GM23248 (cell line): ENCODE results near the gene ZBTB44. TPM values are rescaled to one million over a fixed set of nuclear protein-coding genes. Genes with fewer than 3 reads are reported as not detected.

Experiments used
- DNase-seq: peaks from one replicate; pipeline ENCODE4 v3.0.0-alpha.2; 2015
- H2AFZ ChIP-seq: fragments of 200-600 bp; sonication (generic); 2 replicates; pipeline ENCODE4 v1.6.1; 2016; ENCODE audit warnings: antibody characterized with exemption
- H3F3A ChIP-seq: fragments of 200-600 bp; sonication (generic); 2 replicates; pipeline ENCODE4 v1.6.1; 2016; ENCODE audit warnings: mild to moderate bottlenecking, antibody characterized with exemption, mixed run types; ENCODE audit not compliant: insufficient read depth
- H3K27ac ChIP-seq: fragments of 200-600 bp; sonication (generic); 2 replicates; pipeline ENCODE4 v1.5.1; 2016; ENCODE audit warnings: mild to moderate bottlenecking
- H3K27me3 ChIP-seq: fragments of 200-600 bp; sonication (generic); replicated peaks from 2 replicates; pipeline ENCODE4 v1.6.1; 2016; ENCODE audit warnings: mild to moderate bottlenecking; ENCODE audit not compliant: insufficient read depth
- H3K36me3 ChIP-seq: fragments of 200-600 bp; sonication (generic); 2 replicates; pipeline ENCODE4 v1.6.1; 2016; ENCODE audit warnings: low read depth, mild to moderate bottlenecking
- H3K4me1 ChIP-seq: fragments of 200-600 bp; sonication (generic); 2 replicates; pipeline ENCODE4 v1.6.1; 2016; ENCODE audit warnings: mild to moderate bottlenecking; ENCODE audit not compliant: insufficient read depth
- H3K4me2 ChIP-seq: fragments of 200-600 bp; sonication (generic); one replicate; pipeline ENCODE4 v1.6.1; 2016; ENCODE audit warnings: mild to moderate bottlenecking; ENCODE audit not compliant: unreplicated experiment
- H3K4me3 ChIP-seq: fragments of 200-600 bp; sonication (generic); 2 replicates; pipeline ENCODE4 v1.5.1; 2016; ENCODE audit warnings: mild to moderate bottlenecking
- H3K79me2 ChIP-seq: fragments of 200-600 bp; sonication (generic); 2 replicates; pipeline ENCODE4 v1.6.1; 2016; ENCODE audit warnings: mild to moderate bottlenecking; ENCODE audit not compliant: insufficient read depth
- H3K9ac ChIP-seq: fragments of 200-600 bp; sonication (generic); 2 replicates; pipeline ENCODE4 v1.6.1; 2016; ENCODE audit warnings: mild to moderate bottlenecking
- H3K9me2 ChIP-seq: fragments of 200-600 bp; sonication (generic); 2 replicates; pipeline ENCODE4 v1.6.1; 2016; ENCODE audit warnings: mixed run types, mild to moderate bottlenecking, moderate library complexity; ENCODE audit not compliant: insufficient read depth
- H3K9me3 ChIP-seq: fragments of 200-600 bp; sonication (generic); one replicate; pipeline ENCODE4 v1.6.1; 2017; ENCODE audit warnings: low read depth
- H4K20me1 ChIP-seq: fragments of 200-600 bp; sonication (generic); 2 replicates; pipeline ENCODE4 v1.6.0; 2016; ENCODE audit not compliant: insufficient read depth
- EZH2 ChIP-seq: fragments of 200-600 bp; sonication (generic); IDR thresholded peaks from 2 replicates; pipeline ENCODE4 v1.6.1; 2018; ENCODE audit warnings: antibody characterized with exemption, mild to moderate bottlenecking; ENCODE audit not compliant: insufficient read depth, poor library complexity, severe bottlenecking
- EZH2phosphoT487 ChIP-seq: fragments of 200-600 bp; sonication (generic); IDR thresholded peaks from 2 replicates; pipeline ENCODE4 v1.6.1; 2018; ENCODE audit warnings: antibody characterized with exemption, moderate library complexity, mild to moderate bottlenecking, low read depth; ENCODE audit not compliant: insufficient read depth
- WGBS, 2 experiments: methylation state at CpG; one replicate each; pipeline ENCODE4 v1.1.6; 2015 to 2017; ENCODE audit warnings: low lambda C conversion rate in 2 of 2, low coverage in 1 of 2; ENCODE audit errors: missing lambda C conversion rate in 2 of 2; 5-methylcytosine and 5-hydroxymethylcytosine counted together
- in situ Hi-C: fragments of 300-500 bp; cut with MboI; formaldehyde crosslinking; loops from 2 replicates; pipeline ENCODE4 v1.15.0; 2020
- polyA plus RNA-seq: library from polyadenylated mRNA; unstranded; fragments of >200 nt; fragmentation: Nextera tagmentation; extraction: Ambion mirVana; gene quantifications from 2 replicates; pipeline ENCODE4 v1.2.1, GENCODE V29; 2016
- total RNA-seq: library from RNA; depleted of rRNA; stranded (reverse); fragments of >200 nt; shearing (Covaris generic); gene quantifications from 2 replicates; pipeline ENCODE4 v1.2.3, GENCODE V29; 2014

The ZBTB44 gene
- total and polyA plus RNA-seq, 2 experiments from 2014 or later, result 4.1 to 17.4 TPM

DNA sequence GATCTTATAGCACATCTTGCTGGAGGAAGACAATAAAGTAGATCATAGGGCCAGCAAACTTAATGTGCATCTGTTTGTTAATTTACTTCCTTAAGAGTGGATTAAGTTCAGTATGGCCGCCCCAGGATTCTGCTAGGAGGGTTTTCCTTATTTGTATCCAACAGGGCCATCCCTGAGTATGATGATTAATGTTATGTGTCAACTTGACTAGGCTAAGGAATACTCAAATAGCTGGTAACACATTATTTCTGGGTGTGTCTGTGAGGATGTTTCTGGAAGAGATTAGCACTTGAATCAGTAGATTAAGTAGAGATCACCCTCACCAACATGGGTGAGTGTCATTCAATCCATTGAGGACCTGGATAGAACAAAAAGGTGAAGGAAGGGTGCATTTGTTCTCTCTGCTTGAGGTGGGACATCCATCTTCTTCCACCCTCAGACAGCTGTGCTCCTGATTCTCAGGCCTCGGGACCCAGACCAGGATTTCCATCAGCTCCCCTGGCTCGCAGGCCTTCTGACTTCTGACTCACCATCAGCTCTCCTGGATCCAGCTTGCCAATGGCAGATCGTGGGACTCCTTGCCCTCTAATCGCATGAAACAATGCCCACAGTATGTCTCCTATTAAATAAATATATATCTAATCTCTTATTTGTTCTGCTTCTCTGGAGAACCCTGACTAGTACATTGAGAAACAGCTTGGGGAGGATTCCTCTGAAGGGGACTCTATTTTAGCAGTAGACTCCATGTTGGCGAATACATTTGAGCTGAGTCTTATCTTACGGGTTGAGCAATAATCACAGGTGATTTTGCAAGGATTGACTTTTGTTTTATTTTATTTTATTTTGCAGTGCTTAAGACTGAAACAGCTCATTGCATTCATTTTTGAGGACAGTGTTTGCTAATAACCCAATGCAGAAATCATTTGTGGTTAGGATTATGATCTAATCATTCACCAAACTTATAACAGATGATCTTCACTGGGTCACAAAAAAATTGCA lies 9.0 kb upstream of the ZBTB44 start:
- peak overlapping the region; percentile 14; the same call in 1 of the 2 replicates for H2AFZ ChIP-seq
- H3K9me3 ChIP-seq, result peaks cover 5% of the 10 kb centered on the region
- H3K79me2 ChIP-seq, result no peaks in the 10 kb centered on the region
- H4K20me1 ChIP-seq, result no peaks in the 10 kb centered on the region
- H3K27ac ChIP-seq, result peak overlapping the region; percentile 63
- no peaks in the 10 kb centered on the region for H3K36me3 ChIP-seq
- peak overlapping the region; percentile 31 for H3K4me2 ChIP-seq
- WGBS, 2 experiments, result 15 to 18% methylated on average over 7 of the region's 7 CpGs
- in situ Hi-C loops, result no loop called here
- no peak for TF ChIP-seq EZH2
- 0 out of 2 replicates have a peak, but pooled peaks have one; percentile 69 for TF ChIP-seq EZH2phosphoT487
- no peaks in the 10 kb centered on the region for H3K9me2 ChIP-seq
- DNase-seq, result peak; percentile 80
- H3F3A ChIP-seq, result peaks cover 15% of the 10 kb centered on the region; the same call in 1 of the 2 replicates
- H3K27me3 ChIP-seq, result no peaks in the 10 kb centered on the region
- H3K4me1 ChIP-seq, result peaks cover 21% of the 10 kb centered on the region
- no peak overlapping the region for H3K9ac ChIP-seq
- no peak overlapping the region for H3K4me3 ChIP-seq

DNA sequence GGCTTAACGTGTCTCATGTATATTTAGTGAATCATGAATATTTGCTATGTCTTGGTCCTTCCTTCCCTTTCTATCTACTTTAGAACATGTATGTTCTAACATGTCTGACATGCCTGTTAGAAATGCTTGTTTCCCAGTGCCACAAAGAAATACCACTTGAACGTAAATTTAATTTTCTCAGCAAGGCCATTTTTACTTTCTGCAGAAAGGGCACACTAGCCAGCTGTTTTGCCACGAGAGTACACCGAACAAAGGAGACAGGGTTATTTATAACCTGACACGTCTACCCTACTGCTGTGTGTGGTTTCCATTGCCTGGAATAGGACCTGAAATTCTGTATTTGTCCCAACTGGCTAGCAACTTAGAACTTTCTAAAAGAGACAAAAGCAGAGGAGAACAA lies 7.4 kb upstream of the ZBTB44 start:
- WGBS, 2 experiments, result 81 to 87% methylated on average over 5 of the region's 5 CpGs
- H3K4me2 ChIP-seq, result no peak overlapping the region
- peaks cover 5% of the 10 kb centered on the region for H3K9me3 ChIP-seq
- peaks cover 23% of the 10 kb centered on the region for H3K4me1 ChIP-seq
- H3K9me2 ChIP-seq, result no peaks in the 10 kb centered on the region
- H3K9ac ChIP-seq, result no peak overlapping the region
- no peaks in the 10 kb centered on the region for H4K20me1 ChIP-seq
- no peak overlapping the region for H3K4me3 ChIP-seq
- H3F3A ChIP-seq, result peaks cover 15% of the 10 kb centered on the region; the same call in 1 of the 2 replicates
- H3K27me3 ChIP-seq, result no peaks in the 10 kb centered on the region
- no peaks in the 10 kb centered on the region for H3K36me3 ChIP-seq
- in situ Hi-C loops, result no loop called here
- H3K79me2 ChIP-seq, result no peaks in the 10 kb centered on the region
- H2AFZ ChIP-seq, result no peak overlapping the region
- no peak for DNase-seq
- TF ChIP-seq EZH2phosphoT487 (no peak), EZH2 (no peak)
- H3K27ac ChIP-seq, result no peak overlapping the region

DNA sequence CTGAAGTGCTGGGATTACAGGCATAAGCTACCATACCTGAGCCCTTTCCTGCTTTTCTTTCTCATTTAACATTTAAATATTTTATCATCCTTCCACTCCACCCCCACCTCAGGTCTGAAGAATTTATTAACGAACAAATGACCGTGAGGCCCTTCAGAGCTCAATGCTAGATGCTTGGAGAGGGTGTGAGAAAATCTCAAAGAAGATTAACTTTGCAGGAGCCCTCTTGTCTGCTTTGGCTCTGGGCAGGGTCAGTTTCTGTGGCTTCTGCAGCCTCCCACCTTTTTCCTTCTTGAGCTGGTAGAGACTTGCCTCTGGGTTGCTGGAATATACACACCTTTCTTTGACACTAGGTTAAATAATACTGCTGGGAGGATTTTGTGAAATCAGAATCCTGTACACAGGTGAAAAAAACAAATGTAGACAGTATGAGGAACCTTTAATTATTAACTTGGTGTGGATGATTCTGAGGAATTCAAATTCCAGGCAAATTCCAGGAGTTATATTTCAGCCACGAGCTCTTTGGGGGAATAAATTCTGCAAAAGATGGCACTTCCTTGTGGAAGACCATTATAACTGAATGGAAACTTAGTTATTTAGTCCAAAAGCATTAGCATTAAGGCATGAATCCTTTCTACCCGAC lies 3.4 kb upstream of the ZBTB44 start:
- H3F3A ChIP-seq, result no peaks in the 10 kb centered on the region
- H3K9me3 ChIP-seq, result peaks cover 5% of the 10 kb centered on the region
- no peaks in the 10 kb centered on the region for H4K20me1 ChIP-seq
- no peak overlapping the region for H3K9ac ChIP-seq
- no peak overlapping the region for H3K4me3 ChIP-seq
- in situ Hi-C loops, result no loop called here
- H3K36me3 ChIP-seq, result no peaks in the 10 kb centered on the region
- no peak overlapping the region for H2AFZ ChIP-seq
- DNase-seq, result no peak
- H3K27me3 ChIP-seq, result no peaks in the 10 kb centered on the region
- H3K27ac ChIP-seq, result no peak overlapping the region
- WGBS, 2 experiments, result 60 to 73% methylated on average over 4 of the region's 4 CpGs
- peaks cover 7% of the 10 kb centered on the region for H3K4me1 ChIP-seq
- H3K79me2 ChIP-seq, result peaks cover 9% of the 10 kb centered on the region
- H3K9me2 ChIP-seq, result no peaks in the 10 kb centered on the region
- TF ChIP-seq EZH2phosphoT487, result no peak
- no peak for TF ChIP-seq EZH2
- H3K4me2 ChIP-seq, result no peak overlapping the region

DNA sequence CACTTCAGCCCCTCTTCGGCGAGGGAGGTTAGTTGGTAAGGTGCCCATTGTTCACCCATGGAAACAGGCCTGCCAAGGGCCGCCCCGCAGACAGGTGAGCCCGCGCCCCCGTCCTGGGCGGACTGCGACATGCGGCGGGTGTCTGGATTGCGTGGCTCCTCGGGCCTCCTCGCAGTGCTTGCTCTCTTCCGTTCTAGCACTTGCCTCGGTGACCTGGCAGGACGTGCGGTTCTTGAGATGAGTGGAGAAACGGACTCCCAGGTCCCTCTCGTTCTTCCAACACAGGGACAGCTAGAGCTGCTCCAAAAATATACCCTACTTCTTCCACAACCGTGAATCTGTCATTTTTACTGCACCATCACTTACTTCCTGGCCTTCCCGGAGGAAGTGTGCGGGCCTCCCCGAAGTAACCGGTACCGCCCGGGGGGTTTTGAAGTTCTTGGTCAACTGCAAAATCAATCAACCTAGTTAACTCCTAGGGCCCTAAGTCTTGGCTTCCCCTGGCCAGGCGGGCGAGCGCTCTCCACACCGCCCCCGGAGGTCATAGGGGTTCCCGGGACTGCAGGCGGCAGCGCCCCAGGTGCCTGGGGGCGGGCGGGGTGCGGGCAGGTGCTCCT lies 745 bp upstream of the ZBTB44 start:
- Histone ChIP-seq H3K27me3 (no peaks in the 10 kb centered on the region), H3K4me3 (peak overlapping the region; percentile 55), H3K4me2 (peak overlapping the region; percentile 55), H3K79me2 (peaks cover 36% of the 10 kb centered on the region), H3K9me3 (no peaks in the 10 kb centered on the region), H2AFZ (peak overlapping the region; percentile 94), H3K27ac (0 out of 2 replicates have a peak overlapping the region, but pooled peaks have one; percentile 36), H3K4me1 (peaks cover 19% of the 10 kb centered on the region), H3K9me2 (no peaks in the 10 kb centered on the region), H3F3A (no peaks in the 10 kb centered on the region; the same call in 1 of the 2 replicates), H3K36me3 (no peaks in the 10 kb centered on the region), H3K9ac (peak overlapping the region; percentile 87), H4K20me1 (no peaks in the 10 kb centered on the region)
- WGBS, 2 experiments, result 64 to 66% methylated on average over 37 to 38 of the region's 38 CpGs
- in situ Hi-C loops, result no loop called here
- TF ChIP-seq EZH2 (no peak), EZH2phosphoT487 (no peak)
- DNase-seq, result no peak
